HG03280 (cell line): ENCODE data around the gene GABRA1.

Source experiments
- ATAC-seq: cut with Tn5 transposase; IDR thresholded peaks from one replicate; pipeline ENCODE4 v1.9.1; 2021; ENCODE audit warnings: mild to moderate bottlenecking, moderate library complexity; ENCODE audit not compliant: unreplicated experiment

The GABRA1 gene

GRCh38 chr5:161847941-161848391 lies at the start of gene GABRA1:
GABRA1 (plus strand) TSS chr5:161848120; CDS start chr5:161850811, 2,691 bp downstream.
- ATAC-seq = no peak

DNA sequence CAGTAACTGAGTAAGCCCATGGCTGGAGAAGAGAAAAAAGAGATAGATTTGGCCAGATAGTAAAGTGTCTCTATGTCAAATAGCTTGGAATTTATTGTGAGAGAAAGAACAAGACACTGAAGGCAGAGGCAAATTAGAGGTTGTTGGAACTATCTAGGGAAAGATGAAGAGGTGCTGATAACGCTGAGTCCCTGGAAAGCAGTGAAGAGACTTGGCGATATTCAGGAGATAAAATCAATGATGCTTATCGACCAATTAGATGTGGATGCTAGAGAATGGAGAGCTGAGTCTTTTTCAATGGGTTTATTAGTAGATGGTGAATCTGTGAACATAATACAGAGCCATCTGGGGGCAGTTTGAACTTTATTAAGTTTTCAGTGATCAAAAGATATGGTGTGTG lies 48.6 kb upstream of the GABRA1 start:
- ATAC-seq = no peak

DNA sequence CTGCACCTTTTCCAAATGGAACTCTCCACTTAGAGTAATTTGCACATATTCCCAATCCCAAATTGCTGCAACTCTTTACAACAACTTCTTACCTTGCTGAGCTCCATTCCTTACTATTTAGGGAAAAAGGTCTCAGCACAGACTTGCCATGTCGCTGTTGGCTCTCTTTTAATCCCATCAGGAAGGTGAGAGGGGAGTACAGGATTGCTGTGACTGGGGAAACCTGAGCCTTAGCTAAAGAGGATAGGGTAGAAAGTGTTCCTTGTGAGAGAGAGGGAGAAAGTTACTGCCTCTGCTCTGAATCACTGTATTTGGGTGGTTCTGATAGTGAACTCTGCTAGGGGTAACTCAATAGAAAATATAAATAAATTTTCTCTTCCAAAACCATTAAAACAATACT lies 43.7 kb upstream of the GABRA1 start:
- no peak for ATAC-seq

- no peak for ATAC-seq
Observed at GRCh38 chr5:161846746-161847145, 1.2 kb upstream of the GABRA1 start.

GRCh38 chr5:161847447-161847846 lies 473 bp upstream of the GABRA1 start:
- ATAC-seq = no peak

- ATAC-seq = no peak
Observed at GRCh38 chr5:161850491-161850890, 2.6 kb downstream of the GABRA1 start.

DNA sequence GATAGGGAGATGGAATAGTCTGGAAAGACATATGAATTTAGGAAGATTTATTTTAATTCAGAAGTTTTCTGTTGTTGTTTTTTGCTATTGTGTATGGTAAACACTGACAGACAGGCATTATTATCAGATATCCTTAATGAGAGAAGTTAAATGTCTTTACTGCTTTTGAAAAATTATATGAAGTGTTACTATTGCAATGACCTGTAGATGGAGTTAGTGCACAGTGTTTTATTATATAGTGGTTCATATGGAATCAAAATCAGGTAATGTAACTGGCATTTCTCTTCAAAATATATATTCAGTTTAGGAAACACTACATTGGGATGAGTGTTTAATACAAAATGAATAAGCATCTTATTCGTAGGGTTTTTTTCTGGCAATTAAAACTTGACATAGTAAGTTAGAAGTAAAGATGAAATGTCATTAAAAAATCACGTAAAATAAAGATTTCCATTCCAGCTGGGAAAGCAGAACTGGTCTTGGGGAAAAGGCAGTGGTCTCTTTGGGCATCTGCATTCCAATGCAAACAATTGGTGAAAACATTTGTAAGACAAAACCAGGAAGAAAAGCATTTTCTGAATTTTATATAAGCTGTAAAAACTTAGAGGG lies 3.9 kb downstream of the GABRA1 start:
- no peak for ATAC-seq

DNA sequence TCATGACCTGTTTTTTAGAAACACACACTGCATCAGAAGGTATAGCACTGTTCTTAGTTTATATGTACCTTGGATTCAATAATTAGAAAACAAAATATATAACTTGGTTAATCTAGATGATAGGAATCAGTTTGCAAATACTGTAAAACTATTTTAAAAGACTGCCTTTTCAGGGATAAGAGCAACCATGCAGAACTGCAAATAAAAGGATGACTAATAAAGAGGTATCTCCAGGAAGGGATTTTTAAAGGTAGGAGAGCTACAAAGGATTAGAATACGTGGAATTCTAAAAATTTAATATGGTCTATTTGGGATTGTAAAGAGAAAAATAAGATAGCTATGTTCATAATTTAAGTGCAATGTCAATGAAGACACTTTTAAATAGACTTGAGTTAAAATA lies 9.4 kb downstream of the GABRA1 start:
- ATAC-seq = no peak

GRCh38 chr5:161863259-161863658 lies 15.3 kb downstream of the GABRA1 start:
- no peak for ATAC-seq

DNA sequence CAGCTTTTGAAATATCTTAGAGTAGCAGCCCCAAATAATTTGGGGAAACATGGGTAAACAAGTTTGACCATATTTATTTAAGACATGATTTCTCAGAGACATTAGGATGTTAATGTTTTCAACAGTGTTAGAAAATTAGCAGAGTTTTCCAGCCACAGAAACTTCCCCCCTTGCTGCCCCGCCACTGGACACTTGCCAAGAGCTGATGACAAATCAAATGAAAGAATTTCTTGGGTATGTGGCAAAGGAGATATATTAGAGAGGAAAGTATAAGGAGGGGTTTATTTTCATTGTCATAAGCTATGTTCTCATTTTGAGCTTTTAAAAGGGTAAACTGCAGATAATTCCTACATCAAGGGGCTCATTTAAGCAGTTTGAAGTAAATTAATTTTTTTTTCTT lies 15.9 kb downstream of the GABRA1 start:
- ATAC-seq = no peak

DNA sequence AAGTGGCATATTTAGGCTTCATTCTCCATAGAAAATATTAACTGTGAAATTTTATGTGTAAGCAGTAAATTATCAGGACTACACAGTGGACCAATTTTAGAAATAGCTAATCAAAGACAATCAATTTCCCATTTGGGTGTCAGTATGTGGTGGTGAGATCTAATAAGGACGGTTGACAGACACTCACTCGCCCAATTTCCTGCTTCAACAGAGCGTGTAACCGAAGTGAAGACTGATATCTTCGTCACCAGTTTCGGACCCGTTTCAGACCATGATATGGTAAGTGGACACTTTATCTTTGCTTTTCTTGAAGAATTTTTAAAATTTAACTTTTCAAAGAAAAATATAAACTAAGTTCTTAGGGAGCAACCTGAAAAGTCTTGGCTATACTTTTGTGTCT lies 17.6 kb downstream of the GABRA1 start:
- no peak for ATAC-seq

GRCh38 chr5:161889971-161890370 lies 42.1 kb downstream of the GABRA1 start:
- ATAC-seq = no peak

GRCh38 chr5:161895514-161895913 lies 47.6 kb downstream of the GABRA1 start:
- ATAC-seq = no peak

- ATAC-seq = no peak
Observed at GRCh38 chr5:161897033-161897432, 49.1 kb downstream of the GABRA1 start.

DNA sequence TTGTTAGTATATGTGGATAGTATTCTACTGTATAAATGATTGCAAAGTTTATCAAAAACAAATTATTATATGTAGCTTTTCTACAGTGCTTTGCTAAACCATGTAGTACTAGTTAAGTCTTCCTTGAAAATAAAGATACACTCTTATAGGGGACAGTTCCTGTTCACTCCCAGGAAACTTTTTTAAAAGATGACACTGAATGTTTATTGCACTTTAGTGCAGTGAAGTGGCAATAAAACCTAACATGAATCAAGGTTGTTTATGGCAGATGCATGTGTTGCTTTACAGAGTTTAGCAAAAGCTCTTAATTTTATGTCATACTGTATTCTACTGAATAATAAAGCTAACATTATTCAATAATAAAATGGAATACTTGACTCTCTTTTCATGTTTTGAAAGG lies 51.7 kb downstream of the GABRA1 start:
- no peak for ATAC-seq

DNA sequence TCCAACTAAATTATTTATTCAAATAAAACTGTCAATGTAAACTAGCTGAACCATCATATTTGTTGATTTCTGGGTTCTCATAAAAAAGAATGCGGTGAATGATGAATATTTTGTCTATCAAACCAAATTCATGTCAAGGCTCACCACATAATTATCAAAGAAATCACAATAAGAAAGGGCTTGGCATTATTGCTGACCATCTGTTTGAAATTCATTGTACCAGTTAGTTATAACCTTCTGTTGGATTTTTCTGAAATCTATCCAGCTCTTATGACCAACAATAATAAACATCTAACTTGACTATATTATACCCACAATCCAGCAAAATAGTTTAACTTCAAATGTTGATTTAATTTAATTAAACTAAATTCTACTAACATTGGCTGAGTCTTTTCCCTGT lies 53.1 kb downstream of the GABRA1 start:
- no peak for ATAC-seq

DNA sequence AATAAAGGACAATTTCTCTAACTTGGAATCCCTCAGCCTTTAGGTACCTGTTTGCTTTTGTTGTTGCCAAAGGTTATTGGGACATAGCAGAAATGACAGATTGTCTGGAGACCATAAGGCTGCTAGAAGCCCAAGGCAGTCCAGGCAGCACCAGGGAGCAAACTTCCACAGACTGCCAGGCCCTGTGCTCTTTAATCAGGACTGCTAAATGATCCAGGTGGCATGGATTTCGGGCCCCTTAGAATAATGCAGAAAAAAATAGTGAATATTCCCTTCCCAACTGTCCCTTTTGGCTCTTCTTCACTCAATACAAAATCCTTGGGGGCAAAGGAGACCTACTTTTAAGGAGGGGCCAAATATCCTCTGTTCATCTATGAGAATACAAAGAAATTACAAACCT lies 73.9 kb downstream of the GABRA1 start:
- ATAC-seq = no peak

DNA sequence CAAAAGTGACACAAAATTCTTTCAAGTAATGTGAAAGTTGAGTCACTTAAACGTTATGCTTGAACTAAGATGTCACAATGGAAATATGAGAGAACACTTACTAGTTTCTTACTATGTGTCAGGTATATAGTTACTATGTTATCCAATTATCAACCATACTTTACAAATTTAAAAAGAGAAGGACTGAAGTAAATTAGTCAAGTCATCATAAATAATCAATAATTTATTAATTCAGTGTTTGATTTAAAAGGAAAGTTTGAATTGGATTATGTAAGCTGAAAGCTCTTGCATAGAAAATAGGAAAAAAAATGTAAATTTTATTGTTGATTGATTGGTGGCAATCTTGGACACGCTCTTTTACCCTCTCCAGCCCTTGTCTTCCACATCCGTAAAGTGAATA lies 76.3 kb downstream of the GABRA1 start:
- no peak for ATAC-seq

GRCh38 chr5:161925960-161926359 lies 78.0 kb downstream of the GABRA1 start:
- ATAC-seq = no peak

DNA sequence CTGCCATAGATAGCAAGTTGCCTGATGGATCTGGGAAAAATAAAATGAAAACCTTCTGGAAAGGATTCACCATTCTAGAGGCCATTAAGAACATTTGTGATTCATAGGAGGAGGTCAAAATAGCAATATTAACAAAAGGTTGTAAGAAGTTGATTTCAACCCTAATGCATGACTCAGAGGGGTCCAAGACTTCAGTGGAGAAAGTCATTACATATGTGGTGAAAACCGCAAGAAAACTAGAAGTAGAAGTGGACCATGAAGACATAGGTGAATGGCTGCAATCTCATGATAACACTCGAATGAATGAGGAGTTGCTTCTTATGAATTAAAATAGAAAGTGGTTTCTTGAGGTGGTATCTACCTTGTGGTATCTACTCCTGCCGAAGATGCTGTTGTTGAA lies 86.6 kb downstream of the GABRA1 start:
- no peak for ATAC-seq

DNA sequence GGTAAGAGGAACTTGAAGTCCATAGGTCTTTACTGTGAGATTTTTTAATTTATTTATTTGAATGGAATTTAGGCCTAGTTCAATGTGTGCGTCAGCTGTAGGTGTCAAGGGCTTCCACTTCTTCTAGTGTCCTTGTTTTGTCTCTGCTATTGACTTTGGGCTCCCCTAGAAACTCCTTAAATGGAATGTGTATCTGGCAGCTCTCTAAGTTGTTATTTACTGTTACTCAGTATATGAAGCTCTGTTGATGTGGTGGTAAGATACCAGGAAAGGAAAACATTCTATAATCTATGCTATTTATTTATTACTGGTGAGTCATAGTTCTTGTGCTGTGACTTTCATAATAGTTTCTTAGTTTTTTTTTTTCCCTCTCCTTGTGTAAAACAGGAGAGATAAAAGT lies 97.1 kb downstream of the GABRA1 start:
- ATAC-seq = no peak

GRCh38 chr5:161946911-161947310 lies 99.0 kb downstream of the GABRA1 start:
- no peak for ATAC-seq
